GM03348 (cell line): ENCODE data around the gene SNX15.
"Not testable (repeated sequence)": the region's sequence is repeated elsewhere in the genome, so short reads cannot be mapped to it uniquely, and the experiment has no call there.

Source experiments
- DNase-seq: peaks from one replicate; pipeline ENCODE4 v3.0.0; 2012; ENCODE audit warnings: low spot score

The SNX15 gene

GRCh38 chr11:65027213-65028067 is at the start of gene SNX15:
TSS of gene SNX15 (plus strand) at chr11:65027439. CDS start at chr11:65027538, 99 bp downstream.
- peak; percentile 96 for DNase-seq

GRCh38 chr11:64983339-64983738 is 43.9 kb upstream of the SNX15 start:
- not testable (repeated sequence) for DNase-seq

DNA sequence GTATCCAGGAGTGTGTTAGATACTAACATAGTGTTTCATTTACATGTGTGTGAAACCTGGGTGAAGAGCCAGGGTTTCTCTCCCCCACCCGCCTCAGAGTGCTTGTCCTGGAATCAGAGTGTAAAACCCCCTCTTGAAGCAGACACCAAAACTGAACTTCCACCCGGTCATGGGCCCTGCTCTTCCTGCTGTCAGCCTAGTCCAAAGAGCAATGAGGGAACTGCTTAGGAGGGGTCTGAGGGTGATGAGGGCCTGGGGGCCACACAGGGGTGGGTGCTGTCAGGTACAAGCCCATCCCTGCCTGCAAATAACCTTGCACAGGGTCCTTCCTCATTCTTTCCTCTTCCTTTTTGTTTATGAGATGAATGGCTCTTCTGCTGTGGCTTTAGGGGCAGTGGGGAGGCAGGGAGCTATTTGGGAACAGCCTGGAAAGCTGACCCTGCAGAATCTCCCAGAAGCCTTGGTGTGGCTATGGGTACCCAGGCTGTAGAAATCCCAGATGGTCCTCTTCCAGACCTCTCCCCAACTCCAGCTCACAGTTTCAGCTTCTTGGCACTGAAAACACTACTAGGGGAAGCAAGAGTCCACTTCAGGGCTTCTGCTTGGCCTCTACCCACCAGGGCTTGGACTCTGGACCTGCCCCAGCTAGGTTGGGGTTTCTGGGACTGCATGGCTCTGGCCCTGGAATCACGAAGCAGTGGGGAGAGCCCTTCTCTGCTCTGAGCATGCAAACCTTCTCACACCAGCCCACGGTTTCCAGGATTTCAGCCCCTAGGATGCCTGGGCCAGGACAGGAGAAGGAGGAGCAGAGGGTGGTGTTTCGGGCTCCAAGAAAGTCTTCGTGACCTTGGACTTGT is 39.0 kb upstream of the SNX15 start:
- no peak for DNase-seq

DNA sequence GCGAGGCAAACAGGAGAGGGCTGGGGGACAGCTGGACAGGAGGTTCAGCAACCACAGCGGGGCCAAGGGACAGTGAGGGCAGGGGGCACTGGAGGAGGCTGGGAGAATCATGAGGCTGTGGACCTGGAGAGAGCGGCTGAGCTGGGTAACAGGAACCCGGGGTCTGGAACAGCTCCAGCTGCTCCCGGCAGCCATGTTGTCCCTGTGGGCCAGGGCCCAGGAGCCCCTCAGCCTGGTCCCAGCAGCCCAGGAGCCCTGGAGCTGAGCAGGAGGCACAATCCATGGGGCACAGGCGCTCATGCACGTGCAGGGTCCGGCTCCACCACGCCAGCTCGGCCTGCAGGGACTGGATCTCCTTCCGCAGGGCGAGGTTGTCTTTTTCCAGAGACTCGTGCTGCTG is 37.8 kb upstream of the SNX15 start:
- no peak for DNase-seq

DNA sequence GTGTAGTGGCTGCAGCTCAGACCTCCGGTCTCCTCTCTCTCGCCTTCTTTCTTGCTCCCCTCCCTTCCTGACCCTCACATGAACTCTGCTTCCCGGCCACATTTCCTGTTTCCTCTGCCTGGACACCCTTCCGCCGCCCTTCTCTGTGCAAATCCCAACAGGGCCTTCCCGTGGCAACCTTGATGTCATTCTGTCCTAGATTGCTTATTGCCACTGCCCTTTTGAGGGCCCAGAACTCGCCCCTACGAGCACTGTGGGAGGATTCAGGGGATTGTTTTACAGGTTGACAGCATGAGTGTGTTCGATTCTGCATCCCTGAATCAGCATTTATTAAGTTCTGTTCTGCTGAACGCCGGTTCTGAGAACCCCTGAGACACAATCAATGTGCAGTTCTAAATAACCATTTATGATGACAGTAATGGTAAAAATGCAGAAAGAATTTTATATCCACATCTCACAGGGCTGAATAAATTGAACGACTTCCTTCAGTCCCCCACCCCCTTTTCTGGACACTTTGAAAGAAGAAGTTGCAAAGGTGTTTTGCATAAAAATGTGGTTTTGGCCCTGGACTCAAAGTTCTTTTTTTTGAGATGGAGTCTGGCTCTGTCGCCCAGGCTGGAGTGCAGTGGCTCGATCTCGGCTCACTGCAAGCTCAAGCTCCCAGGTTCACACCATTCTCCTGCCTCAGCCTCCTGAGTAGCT is 36.9 kb upstream of the SNX15 start:
- DNase-seq = no peak

- no peak for DNase-seq
Measured at GRCh38 chr11:64994318-64994717, 32.9 kb upstream of the SNX15 start.

GRCh38 chr11:64996327-64996709 is 30.9 kb upstream of the SNX15 start:
- no peak for DNase-seq

DNA sequence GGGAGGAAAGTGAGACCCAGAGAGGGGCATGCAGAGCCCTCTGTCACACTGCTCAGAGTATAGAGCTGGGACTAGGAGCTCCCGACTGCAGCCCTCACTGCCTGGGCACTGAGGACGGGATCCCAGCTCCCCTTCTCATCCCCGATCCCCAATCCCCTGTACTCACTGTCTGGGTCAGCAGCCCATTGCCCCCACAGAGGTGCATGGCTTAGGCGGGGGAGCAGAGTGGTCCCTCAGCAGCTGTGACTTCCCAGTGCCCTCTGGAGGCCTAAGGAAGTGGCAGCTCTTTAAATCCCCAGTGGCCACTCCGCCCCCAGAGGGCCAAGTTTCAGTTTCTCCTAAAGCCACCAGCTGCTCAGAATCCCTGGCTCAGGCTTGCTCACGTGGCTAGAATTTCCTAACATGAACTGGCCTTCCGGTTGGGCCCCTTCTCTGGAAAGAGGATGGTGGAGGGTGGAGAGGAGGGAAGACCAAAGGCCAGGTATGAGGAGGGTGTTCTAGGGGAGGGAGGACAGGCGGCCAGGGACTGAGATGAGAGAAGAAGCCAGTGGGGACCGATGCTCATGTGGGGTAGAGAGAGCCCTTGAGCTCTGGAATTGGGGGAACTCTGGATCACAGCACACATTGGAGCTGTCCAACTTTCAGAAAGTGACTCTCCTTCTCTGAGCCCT is 30.4 kb upstream of the SNX15 start, which contains the start of gene BATF2:
Gene BATF2 (minus strand): TSS at position 262 of the 671 bp plus-strand sequence. CDS start 57 bp downstream, at position 205.
- DNase-seq = peak; percentile 84

- DNase-seq = no peak
Measured at GRCh38 chr11:64998141-64998540, 29.1 kb upstream of the SNX15 start.

DNA sequence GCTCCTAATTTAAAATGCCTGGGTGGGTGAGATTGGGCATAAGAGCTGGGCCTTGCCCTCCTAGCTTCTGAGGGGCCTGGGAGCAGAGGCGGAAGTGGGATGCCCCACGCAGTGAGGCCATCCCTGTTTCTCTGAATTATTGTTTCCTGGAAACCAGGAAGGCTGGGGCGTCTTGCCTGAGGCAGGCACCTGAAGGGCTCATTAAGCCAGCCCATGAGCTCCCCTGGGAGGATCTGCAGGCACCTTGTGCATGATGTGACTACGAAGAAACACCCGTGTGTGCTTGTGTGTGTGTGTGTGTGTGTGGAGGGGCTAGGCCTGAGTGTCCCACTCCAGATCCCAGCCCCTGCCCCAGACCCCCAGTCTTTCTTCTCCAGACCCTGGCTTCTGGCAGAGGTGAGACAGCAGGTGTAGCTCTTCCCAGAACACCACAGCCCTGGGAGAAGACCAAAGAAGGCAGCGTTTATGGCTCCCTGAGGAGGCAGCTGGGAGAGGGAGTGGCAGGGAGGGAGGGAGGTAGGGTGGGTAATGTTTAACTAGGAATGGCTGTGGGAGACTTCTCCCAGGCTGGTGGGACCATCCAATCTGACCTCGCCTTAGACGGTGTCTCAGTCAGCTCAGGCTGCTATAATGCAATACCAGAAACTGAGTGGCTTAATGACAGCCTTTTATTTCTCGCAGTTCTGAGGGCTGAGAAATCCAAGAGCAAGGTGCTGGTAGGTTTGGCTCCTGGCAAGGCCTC is 28.4 kb upstream of the SNX15 start:
- DNase-seq = no peak

DNA sequence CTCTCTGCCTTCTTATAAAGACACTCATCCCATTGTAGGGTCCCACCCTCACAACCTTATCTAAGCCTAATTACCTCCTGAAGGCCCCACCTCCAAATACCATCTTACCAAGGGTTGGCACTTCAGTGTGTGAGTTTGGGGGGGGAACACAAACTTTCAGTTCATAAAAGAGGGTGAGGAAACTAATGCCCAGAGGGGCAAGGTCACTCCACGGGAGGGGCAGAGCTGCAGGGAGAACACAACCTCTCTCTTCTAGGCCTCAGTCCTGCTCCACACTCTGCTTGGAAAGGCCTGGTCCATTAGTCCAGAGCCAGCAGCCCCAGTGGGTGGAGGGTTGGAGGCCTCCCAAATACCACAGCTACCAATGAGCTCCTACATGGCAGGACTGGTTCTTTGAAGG is 27.8 kb upstream of the SNX15 start:
- no peak for DNase-seq

GRCh38 chr11:65002706-65003105 is 24.5 kb upstream of the SNX15 start:
- no peak for DNase-seq

DNA sequence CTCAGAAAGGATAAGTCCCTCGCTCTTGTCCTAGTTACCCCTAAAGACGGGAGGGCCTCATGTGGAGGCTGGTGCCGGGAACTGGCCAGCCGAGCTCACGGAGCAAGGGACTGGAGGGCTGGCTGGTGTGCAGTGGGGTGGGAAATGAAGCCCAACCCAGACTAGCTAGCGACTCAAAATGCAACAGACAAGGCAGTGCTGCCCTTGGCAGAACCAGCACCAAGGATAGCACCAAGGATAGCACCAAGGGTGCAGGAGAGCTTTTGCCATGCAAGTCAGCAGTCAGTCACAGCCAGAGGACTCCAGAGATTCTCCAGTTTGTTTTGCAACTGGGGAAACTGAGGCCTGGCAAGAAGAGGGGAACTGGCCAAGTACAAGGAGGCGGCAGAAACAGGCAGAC is 24.0 kb upstream of the SNX15 start:
- DNase-seq = peak; percentile 57

GRCh38 chr11:65003968-65004367 is 23.3 kb upstream of the SNX15 start:
- DNase-seq = not testable (repeated sequence)

GRCh38 chr11:65008016-65008415 is 19.2 kb upstream of the SNX15 start:
- DNase-seq = no peak

GRCh38 chr11:65008873-65009272 is 18.4 kb upstream of the SNX15 start:
- DNase-seq = no peak

- DNase-seq = peak; percentile 96
Measured at GRCh38 chr11:65013130-65013887, 13.9 kb upstream of the SNX15 start.

GRCh38 chr11:65013888-65014725 is 13.1 kb upstream of the SNX15 start, which contains the start of gene ARL2:
TSS of gene ARL2 (plus strand) at chr11:65014160. CDS start at chr11:65014208, 48 bp downstream.
- DNase-seq = peak; percentile 94

GRCh38 chr11:65014726-65015227 is 12.5 kb upstream of the SNX15 start:
- DNase-seq = no peak
